ENCODE measurements around the gene TOMM20.

Gene TOMM20

GRCh38 chr1:235122348-235122747 lies 6.3 kb downstream of the TOMM20 start:
- H3F3A ChIP-seq (ENCODE audit: insufficient read depth) = 0 out of 2 replicates have a peak, but pooled peaks cover 11% of the 10 kb centered on the region
- H2AFZ ChIP-seq (ENCODE audit: low read depth, low read length, severe bottlenecking) = no peak overlapping the region
- H3K4me2 ChIP-seq (ENCODE audit: low read depth, low read length, poor library complexity, severe bottlenecking) = no peak overlapping the region
- H3K9me3 ChIP-seq (ENCODE audit: insufficient read depth, low read length) = no peaks in the 10 kb centered on the region
- H3K27ac ChIP-seq (ENCODE audit: low read depth, low read length) = no peak overlapping the region
- H3K27me3 ChIP-seq (ENCODE audit: low read length) = no peaks in the 10 kb centered on the region
- H3K9ac ChIP-seq (ENCODE audit: low read length) = no peak overlapping the region
- no peak overlapping the region for H3K4me3 ChIP-seq (ENCODE audit: insufficient read depth, low read length, poor library complexity, severe bottlenecking)
- H3K36me3 ChIP-seq (ENCODE audit: low read length) = peaks cover 43% of the 10 kb centered on the region
- peaks cover 48% of the 10 kb centered on the region for H4K20me1 ChIP-seq (ENCODE audit: low read depth, low read length)
- H3K79me2 ChIP-seq (ENCODE audit: insufficient read depth, low read length) = peaks cover 98% of the 10 kb centered on the region
- TF ChIP-seq EZH2phosphoT487 (conservative IDR thresholded peaks at IDR 0.05; ENCODE audit: low read length) = no peak
- no peak for TF ChIP-seq CTCF (IDR thresholded peaks at IDR 0.05; ENCODE audit: insufficient read depth, low read length, poor library complexity, severe bottlenecking)
- H3K9me2 ChIP-seq (replicated peaks; ENCODE audit: insufficient read depth, low read length) = no peaks in the 10 kb centered on the region

GRCh38 chr1:235113183-235113917 lies 15.3 kb downstream of the TOMM20 start:
- Histone ChIP-seq H4K20me1 (ENCODE audit: low read depth, low read length) (peaks cover 9% of the 10 kb centered on the region; the same call in 1 of the 2 replicates), H2AFZ (ENCODE audit: low read depth, low read length, severe bottlenecking) (no peak overlapping the region), H3K9me3 (ENCODE audit: insufficient read depth, low read length) (no peaks in the 10 kb centered on the region), H3K27ac (ENCODE audit: low read depth, low read length) (no peak overlapping the region), H3F3A (ENCODE audit: insufficient read depth) (peaks cover 29% of the 10 kb centered on the region), H3K9ac (ENCODE audit: low read length) (no peak overlapping the region), H3K4me2 (ENCODE audit: low read depth, low read length, poor library complexity, severe bottlenecking) (no peak overlapping the region), H3K79me2 (ENCODE audit: insufficient read depth, low read length) (peaks cover 37% of the 10 kb centered on the region), H3K27me3 (ENCODE audit: low read length) (no peaks in the 10 kb centered on the region), H3K4me3 (ENCODE audit: insufficient read depth, low read length, poor library complexity, severe bottlenecking) (no peak overlapping the region), H3K9me2 (replicated peaks; ENCODE audit: insufficient read depth, low read length) (no peaks in the 10 kb centered on the region), H3K36me3 (ENCODE audit: low read length) (peaks cover 52% of the 10 kb centered on the region)
- TF ChIP-seq EZH2phosphoT487 (conservative IDR thresholded peaks at IDR 0.05; ENCODE audit: low read length) (no peak), CTCF (IDR thresholded peaks at IDR 0.05; ENCODE audit: insufficient read depth, low read length, poor library complexity, severe bottlenecking) (no peak)

- Histone ChIP-seq H2AFZ (ENCODE audit: low read depth, low read length, severe bottlenecking) (no peak overlapping the region), H3K27me3 (ENCODE audit: low read length) (no peaks in the 10 kb centered on the region), H3F3A (ENCODE audit: insufficient read depth) (peaks cover 30% of the 10 kb centered on the region), H3K9me2 (replicated peaks; ENCODE audit: insufficient read depth, low read length) (no peaks in the 10 kb centered on the region), H3K4me3 (ENCODE audit: insufficient read depth, low read length, poor library complexity, severe bottlenecking) (no peak overlapping the region), H3K4me2 (ENCODE audit: low read depth, low read length, poor library complexity, severe bottlenecking) (no peak overlapping the region), H3K9me3 (ENCODE audit: insufficient read depth, low read length) (no peaks in the 10 kb centered on the region), H3K79me2 (ENCODE audit: insufficient read depth, low read length) (peaks cover 29% of the 10 kb centered on the region), H3K27ac (ENCODE audit: low read depth, low read length) (no peak overlapping the region), H4K20me1 (ENCODE audit: low read depth, low read length) (0 out of 2 replicates have a peak, but pooled peaks cover 5% of the 10 kb centered on the region), H3K36me3 (ENCODE audit: low read length) (peaks cover 47% of the 10 kb centered on the region), H3K9ac (ENCODE audit: low read length) (no peak overlapping the region)
- TF ChIP-seq EZH2phosphoT487 (conservative IDR thresholded peaks at IDR 0.05; ENCODE audit: low read length) (no peak), CTCF (IDR thresholded peaks at IDR 0.05; ENCODE audit: insufficient read depth, low read length, poor library complexity, severe bottlenecking) (no peak)
These were observed 16.1 kb downstream of the TOMM20 start for GRCh38 chr1:235112297-235113182.
